HCT116 (cell line): ENCODE results near the gene KYAT1. TPM values are rescaled to one million over a fixed set of nuclear protein-coding genes. Genes with fewer than 3 reads are reported as not detected.

Experiments used
- ATAC-seq: fragments of 200-7000 bp; cut with Tn5 transposase; 2 replicates; pipeline ENCODE4 v1.9.1; 2020; ENCODE audit warnings: mild to moderate bottlenecking, moderate library complexity
- BruUV-seq: library from RNA; stranded (reverse); fragments of 400-500 nt; replicated peaks from 2 replicates; lab custom pipeline; 2021; lab: Mats Ljungman, UMichigan
- CTCF ChIA-PET: fragments of 300-600 bp; sonication (Branson Sonifier 250); formaldehyde crosslinking; loops from one replicate; lab custom pipeline; 2021; ENCODE audit warnings: antibody characterized with exemption; lab: Charles Lee
- POLR2A ChIA-PET: fragments of 300-600, 350-600 bp; sonication (Branson Sonifier 250); formaldehyde crosslinking; loops from one replicate; lab custom pipeline; 2021; ENCODE audit warnings: antibody characterized with exemption; lab: Charles Lee
- RAD21 ChIA-PET, 2 experiments: fragments of 300-600 bp; sonication (Branson Sonifier 250); formaldehyde crosslinking; loops; one replicate each; lab custom pipeline; 2023; ENCODE audit warnings: low total read pairs in 2 of 2; ENCODE audit not compliant: uncharacterized antibody in 2 of 2, unreplicated experiment in 2 of 2, low non-redundant PET in 1 of 2; lab: Charles Lee
- DNase-seq: peaks from one replicate; pipeline ENCODE4 v3.0.0-alpha.2; 2010; ENCODE audit warnings: low read depth, low spot score
- H2AFZ ChIP-seq: fragments of 200-600 bp; shearing (Covaris generic), sonication (generic); 2 replicates; pipeline ENCODE4 v1.6.1; 2017; ENCODE audit warnings: low read depth, mixed run types, mixed read lengths, antibody characterized with exemption, low read length; ENCODE audit not compliant: poor library complexity, severe bottlenecking
- H3K27ac ChIP-seq: 2 replicates; pipeline ENCODE4 v1.5.1; 2012; ENCODE audit warnings: low read depth, low read length
- H3K27me3 ChIP-seq: fragments of 200-600 bp; sonication (generic); 2 replicates; pipeline ENCODE4 v1.6.1; 2016; ENCODE audit warnings: mixed run types, low read length, mixed read lengths; ENCODE audit not compliant: insufficient read depth
- H3K36me3 ChIP-seq, 2 experiments: fragments of 200-500 bp in 1 of 2; fragments of 200-600 bp in 1 of 2; sonication (Bioruptor generic) in 1 of 2; sonication (generic) in 1 of 2; 2 replicates each; pipeline versions ENCODE4 v1.5.1 to v1.6.1; 2014 to 2016; ENCODE audit warnings: low read length in 2 of 2, inconsistent platforms in 1 of 2, mixed read lengths in 1 of 2, mixed run types in 1 of 2; ENCODE audit not compliant: insufficient read depth in 2 of 2, control insufficient read depth in 1 of 2
- H3K4me1 ChIP-seq, 2 experiments: fragments of 200-600 bp in 1 of 2; sonication (generic) in 1 of 2; 2 replicates each; pipeline versions ENCODE4 v1.5.1 to v1.6.1; 2012 to 2017; ENCODE audit warnings: low read length in 2 of 2, inconsistent platforms in 1 of 2, mild to moderate bottlenecking in 1 of 2, mixed read lengths in 1 of 2, mixed run types in 1 of 2, moderate library complexity in 1 of 2; ENCODE audit not compliant: insufficient read depth in 2 of 2, control insufficient read depth in 1 of 2
- H3K4me2 ChIP-seq: fragments of 200-600 bp; sonication (generic); 2 replicates; pipeline ENCODE4 v1.6.1; 2017; ENCODE audit warnings: mixed run types, low read length, mixed read lengths
- H3K4me3 ChIP-seq, 2 experiments: fragments of 200-600 bp in 1 of 2; sonication (generic) in 1 of 2; replicated peaks in 1 of 2; 2 replicates each; pipeline ENCODE4 v1.5.1; 2011 to 2016; ENCODE audit warnings: low read length in 2 of 2, control low read depth in 1 of 2, low read depth in 1 of 2, mild to moderate bottlenecking in 1 of 2, mixed read lengths in 1 of 2, mixed run types in 1 of 2
- H3K79me2 ChIP-seq: fragments of 200-600 bp; sonication (generic); 2 replicates; pipeline ENCODE4 v1.6.1; 2017; ENCODE audit warnings: mild to moderate bottlenecking, mixed run types, low read length, moderate library complexity, mixed read lengths; ENCODE audit not compliant: insufficient read depth
- H3K9ac ChIP-seq: fragments of 200-600 bp; sonication (generic); 2 replicates; pipeline ENCODE4 v1.6.1; 2016; ENCODE audit warnings: low read length, mixed read lengths
- H3K9me2 ChIP-seq: fragments of 200-600 bp; sonication (generic), shearing (Covaris generic); 2 replicates; pipeline ENCODE4 v1.6.1; 2017; ENCODE audit warnings: mixed run types, mild to moderate bottlenecking, moderate library complexity; ENCODE audit not compliant: insufficient read depth
- H3K9me3 ChIP-seq, 2 experiments: fragments of 200-500 bp in 1 of 2; fragments of 200-600 bp in 1 of 2; sonication (Bioruptor generic) in 1 of 2; sonication (generic) in 1 of 2; 2 replicates each; pipeline ENCODE4 v1.6.1; 2014 to 2017; ENCODE audit warnings: low read length in 2 of 2, mixed read lengths in 2 of 2, inconsistent platforms in 1 of 2, low read depth in 1 of 2, mild to moderate bottlenecking in 1 of 2, mixed run types in 1 of 2, moderate library complexity in 1 of 2; ENCODE audit not compliant: control insufficient read depth in 1 of 2, insufficient read depth in 1 of 2
- H4K20me1 ChIP-seq: fragments of 200-600 bp; sonication (generic), shearing (Covaris generic); 2 replicates; pipeline ENCODE4 v1.6.1; 2017; ENCODE audit warnings: mixed run types, mild to moderate bottlenecking, moderate library complexity; ENCODE audit not compliant: insufficient read depth
- ELF1 ChIP-seq: IDR thresholded peaks from 2 replicates; pipeline ENCODE4 v1.6.1; 2012; ENCODE audit warnings: low read depth, borderline replicate concordance
- FOSL1 ChIP-seq: IDR thresholded peaks from 2 replicates; pipeline ENCODE4 v1.6.1; 2012; ENCODE audit warnings: low read depth
- RAD21 ChIP-seq: IDR thresholded peaks from 2 replicates; pipeline ENCODE4 v1.6.1; 2012; ENCODE audit warnings: low read depth, mild to moderate bottlenecking
- SRF ChIP-seq: IDR thresholded peaks from 2 replicates; pipeline ENCODE4 v1.6.1; 2012; ENCODE audit warnings: low read depth
- TCF7L2 ChIP-seq: IDR thresholded peaks from 2 replicates; pipeline ENCODE4 v1.7.0; 2011; ENCODE audit warnings: borderline replicate concordance, inconsistent platforms; ENCODE audit not compliant: insufficient read depth, insufficient read length; ENCODE audit errors: extremely low read depth
- YY1 ChIP-seq: IDR thresholded peaks from 2 replicates; pipeline ENCODE4 v1.6.1; 2011; ENCODE audit warnings: low read length, low read depth, moderate library complexity, mild to moderate bottlenecking; ENCODE audit not compliant: insufficient replicate concordance; ENCODE audit errors: extremely low read depth
- intact Hi-C: fragments of 100-400 bp; cut with micrococcal nuclease; formaldehyde crosslinking; loops from 2 replicates; pipeline ENCODE4 v1.10.0; 2022
- total RNA-seq: library from RNA; stranded (reverse); gene quantifications from one replicate; pipeline ENCODE4 v1.2.1, GENCODE V29; 2021; ENCODE audit not compliant: unreplicated experiment
- TF ChIP-seq, protein P1 (sequence below): IDR thresholded peaks from 2 replicates; pipeline ENCODE4 v1.6.1; 2011; ENCODE audit warnings: mild to moderate bottlenecking, low read length, moderate library complexity; ENCODE audit not compliant: insufficient replicate concordance; ENCODE audit errors: extremely low read depth
- TF ChIP-seq, protein P2 (sequence below): IDR thresholded peaks from 2 replicates; pipeline ENCODE4 v1.6.1; 2012

The KYAT1 gene
- total RNA-seq, 1 experiment from 2014 or later, result 10.1 TPM

DNA sequence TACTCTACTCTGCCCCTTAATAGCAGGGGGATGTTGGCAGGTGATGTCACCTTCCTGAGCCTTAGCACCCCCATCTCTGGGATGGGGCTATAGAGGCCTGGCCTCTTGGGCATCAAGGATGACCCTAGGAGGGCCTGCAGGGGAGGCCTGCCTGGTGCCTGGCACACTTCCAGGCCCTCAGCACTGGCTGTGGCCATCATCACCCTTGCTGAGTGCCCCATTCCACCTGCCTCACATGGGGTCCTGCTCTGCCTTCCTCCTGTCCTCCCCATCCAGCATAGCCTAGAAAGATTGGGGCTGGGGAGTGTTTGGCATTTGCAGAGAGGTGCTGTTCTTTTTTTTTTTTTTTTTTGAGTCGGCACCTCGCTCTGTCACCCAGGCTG, 21.3 kb upstream of the KYAT1 start (continued):
- TF ChIP-seq YY1, result no peak
- TF ChIP-seq TCF7L2, result no peak

DNA sequence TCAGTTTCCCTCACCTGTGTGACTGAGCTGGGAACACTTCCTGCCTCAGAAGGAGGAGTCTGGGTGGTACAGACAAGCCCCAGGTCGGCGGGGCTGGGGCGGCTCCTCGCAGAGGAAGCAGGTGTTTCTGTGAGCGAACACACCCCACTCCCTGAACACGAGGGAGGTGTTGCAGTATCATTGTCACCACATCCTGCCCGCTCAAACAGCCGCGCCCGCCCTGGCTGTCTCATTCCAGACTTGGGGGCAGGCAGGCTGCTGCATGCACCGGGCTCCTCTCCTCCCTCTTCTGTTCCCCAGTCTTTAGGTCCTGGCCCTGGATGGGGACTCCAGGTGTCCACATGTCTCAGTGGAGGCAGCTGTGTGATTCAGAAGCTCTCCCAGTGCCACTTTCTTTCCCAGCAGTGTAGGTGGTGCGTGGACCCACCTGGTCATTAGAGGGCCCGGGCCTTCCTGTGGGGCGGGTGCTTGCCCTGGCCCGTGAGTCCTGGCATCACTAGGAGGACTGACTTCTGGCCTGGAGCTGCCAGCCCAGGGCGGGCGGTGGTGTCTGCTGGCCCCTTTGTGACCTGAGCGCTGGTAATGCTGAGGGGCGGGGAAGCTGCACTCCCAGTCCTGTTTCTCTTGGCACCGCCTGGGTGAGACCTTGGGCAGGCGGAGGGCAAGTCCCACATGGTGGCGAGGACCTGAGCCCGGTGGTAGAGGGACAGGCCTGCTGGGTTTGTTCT, 20.8 kb upstream of the KYAT1 start:
- ChIA-PET CTCF (no interaction called here), POLR2A (no interaction called here), RAD21 (no interaction called here)
- H4K20me1 ChIP-seq, result no peaks in the 10 kb centered on the region
- no peak overlapping the region for H2AFZ ChIP-seq
- TF ChIP-seq FOSL1 (no peak), SRF (no peak), ELF1 (no peak), RAD21 (no peak)
- TF ChIP-seq, protein P1, sequence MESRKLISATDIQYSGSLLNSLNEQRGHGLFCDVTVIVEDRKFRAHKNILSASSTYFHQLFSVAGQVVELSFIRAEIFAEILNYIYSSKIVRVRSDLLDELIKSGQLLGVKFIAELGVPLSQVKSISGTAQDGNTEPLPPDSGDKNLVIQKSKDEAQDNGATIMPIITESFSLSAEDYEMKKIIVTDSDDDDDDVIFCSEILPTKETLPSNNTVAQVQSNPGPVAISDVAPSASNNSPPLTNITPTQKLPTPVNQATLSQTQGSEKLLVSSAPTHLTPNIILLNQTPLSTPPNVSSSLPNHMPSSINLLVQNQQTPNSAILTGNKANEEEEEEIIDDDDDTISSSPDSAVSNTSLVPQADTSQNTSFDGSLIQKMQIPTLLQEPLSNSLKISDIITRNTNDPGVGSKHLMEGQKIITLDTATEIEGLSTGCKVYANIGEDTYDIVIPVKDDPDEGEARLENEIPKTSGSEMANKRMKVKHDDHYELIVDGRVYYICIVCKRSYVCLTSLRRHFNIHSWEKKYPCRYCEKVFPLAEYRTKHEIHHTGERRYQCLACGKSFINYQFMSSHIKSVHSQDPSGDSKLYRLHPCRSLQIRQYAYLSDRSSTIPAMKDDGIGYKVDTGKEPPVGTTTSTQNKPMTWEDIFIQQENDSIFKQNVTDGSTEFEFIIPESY, result no peak
- TF ChIP-seq, protein P2, sequence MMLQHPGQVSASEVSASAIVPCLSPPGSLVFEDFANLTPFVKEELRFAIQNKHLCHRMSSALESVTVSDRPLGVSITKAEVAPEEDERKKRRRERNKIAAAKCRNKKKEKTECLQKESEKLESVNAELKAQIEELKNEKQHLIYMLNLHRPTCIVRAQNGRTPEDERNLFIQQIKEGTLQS, result no peak
- DNase-seq, result no peak
- H3K4me2 ChIP-seq, result peak overlapping the region; percentile 32
- no peaks in the 10 kb centered on the region for H3K27me3 ChIP-seq
- no peaks in the 10 kb centered on the region for H3K9me3 ChIP-seq
- H3K27ac ChIP-seq, result no peak overlapping the region; the same call in 1 of the 2 replicates
- 0 out of 2 replicates have a peak overlapping the region, but pooled peaks have one; percentile 3 for H3K9ac ChIP-seq
- H3K79me2 ChIP-seq, result peaks cover 4% of the 10 kb centered on the region; the same call in 1 of the 2 replicates
- H3K4me1 ChIP-seq, result peaks cover 16 to 33% of the 10 kb centered on the region in 2 experiments
- ATAC-seq, result peak; percentile 20
- no peak overlapping the region for H3K4me3 ChIP-seq
- intact Hi-C loops, result no loop called here
- H3K9me2 ChIP-seq, result no peaks in the 10 kb centered on the region
- H3K36me3 ChIP-seq, result peaks cover under 1 to 3% of the 10 kb centered on the region in 2 experiments; a peak in 2 of 4 replicates
- BruUV-seq, result no TSS peak
